HG03521 (cell line): Measurements from ENCODE around the gene POU6F2.

Source experiments
- ATAC-seq: cut with Tn5 transposase; IDR thresholded peaks from one replicate; pipeline ENCODE4 v1.9.1; 2021; ENCODE audit warnings: mild to moderate bottlenecking, moderate library complexity; ENCODE audit not compliant: unreplicated experiment

Gene POU6F2

GRCh38 chr7:39240864-39241263 lies 263.2 kb downstream of the POU6F2 start:
- no peak for ATAC-seq

DNA sequence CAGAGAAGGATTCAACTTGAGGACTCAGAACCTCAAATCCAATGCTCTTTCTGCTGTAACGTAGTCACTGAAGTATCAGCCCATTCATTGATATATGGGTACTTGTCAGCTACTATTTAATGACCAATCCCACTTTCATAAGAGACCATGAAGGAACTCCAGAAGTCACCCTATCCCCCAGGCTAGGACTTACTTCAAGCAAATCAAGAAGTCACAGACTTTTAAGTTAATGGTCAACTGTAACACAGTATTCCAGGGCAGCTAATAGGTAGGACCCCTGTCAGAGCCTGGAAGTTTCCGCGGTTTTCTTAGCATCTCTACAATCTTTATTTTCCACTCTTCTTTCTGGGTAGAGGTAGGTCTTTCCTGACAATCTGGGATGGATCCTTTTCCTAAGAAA lies 269.9 kb downstream of the POU6F2 start:
- no peak for ATAC-seq

DNA sequence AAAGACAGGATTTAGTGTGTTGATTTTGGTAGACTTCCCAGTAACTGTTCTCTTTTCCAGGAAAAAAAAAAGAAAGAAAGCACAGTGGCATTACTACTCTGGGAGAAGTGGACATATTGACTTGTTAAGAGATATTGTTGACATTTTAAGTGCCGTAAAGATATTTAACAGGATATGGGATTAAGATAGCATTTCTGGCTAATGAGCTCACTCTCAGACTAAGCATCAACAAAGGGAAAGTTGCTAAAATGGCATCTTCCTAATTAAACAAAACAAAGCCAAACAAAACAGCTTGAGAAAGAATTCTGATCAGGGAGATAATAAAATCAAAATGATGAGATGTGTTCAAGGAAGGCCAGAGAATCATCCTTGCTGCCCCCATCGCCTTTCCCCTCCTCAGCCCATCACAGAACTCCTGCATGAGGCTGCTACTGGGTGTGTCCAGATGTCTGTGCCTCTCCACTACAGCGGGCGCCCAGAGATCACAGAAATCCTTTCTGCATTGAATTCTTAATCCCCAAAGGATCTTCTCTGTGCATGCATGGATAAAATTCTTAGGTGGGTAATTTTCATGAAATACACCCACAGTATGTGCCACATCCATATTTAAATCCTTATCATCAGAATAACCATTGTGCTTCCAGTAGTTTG lies 270.5 kb downstream of the POU6F2 start:
- ATAC-seq, result no peak

DNA sequence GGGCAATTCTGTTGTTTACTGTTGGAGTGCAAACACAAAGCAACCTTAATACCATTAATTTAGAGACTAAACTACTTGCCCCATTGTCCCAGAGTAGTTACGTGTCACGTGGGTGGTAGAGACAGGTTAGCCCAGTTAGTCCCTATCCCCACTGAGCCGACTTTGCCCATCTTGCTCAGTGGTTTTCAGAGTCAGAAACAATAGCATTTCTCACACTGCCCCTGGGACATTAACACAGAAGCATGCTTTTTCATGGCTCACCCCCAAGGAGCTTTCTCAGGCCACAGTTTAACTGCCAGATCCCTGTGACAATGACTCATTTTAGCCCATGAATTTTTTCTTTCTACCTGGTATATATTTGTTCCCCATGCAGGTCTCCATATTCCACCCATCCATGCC lies 271.0 kb downstream of the POU6F2 start:
- ATAC-seq, result no peak

DNA sequence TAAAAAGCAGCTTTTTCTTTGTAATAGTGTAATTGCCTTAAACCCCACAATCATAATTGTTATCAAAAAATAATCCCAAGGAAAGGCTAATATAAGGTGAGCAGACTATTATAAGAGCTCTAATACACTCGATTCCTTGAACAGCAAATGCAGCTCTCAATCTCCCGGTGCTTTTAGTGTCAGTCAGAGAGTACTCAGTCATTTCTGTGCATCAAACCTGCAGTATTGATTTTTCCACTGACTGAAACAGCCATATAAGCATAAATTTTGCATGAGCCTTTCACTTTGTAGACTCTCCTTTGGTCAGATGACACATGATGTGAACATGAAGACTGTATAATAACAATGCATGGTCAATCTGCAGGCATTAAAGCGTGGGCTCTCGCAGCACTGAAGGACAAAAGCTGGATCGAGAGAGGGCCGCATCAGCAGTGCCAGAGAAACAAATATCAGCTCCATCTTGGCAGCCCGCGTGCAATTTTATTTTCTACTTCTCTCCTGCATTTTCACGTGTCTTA lies 272.0 kb downstream of the POU6F2 start:
- ATAC-seq, result no peak

- ATAC-seq, result no peak
Observed at GRCh38 chr7:39252916-39253315, 275.2 kb downstream of the POU6F2 start.

GRCh38 chr7:39259391-39260003 lies 281.8 kb downstream of the POU6F2 start:
- ATAC-seq, result no peak

GRCh38 chr7:39260279-39260844 lies 282.7 kb downstream of the POU6F2 start:
- no peak for ATAC-seq

DNA sequence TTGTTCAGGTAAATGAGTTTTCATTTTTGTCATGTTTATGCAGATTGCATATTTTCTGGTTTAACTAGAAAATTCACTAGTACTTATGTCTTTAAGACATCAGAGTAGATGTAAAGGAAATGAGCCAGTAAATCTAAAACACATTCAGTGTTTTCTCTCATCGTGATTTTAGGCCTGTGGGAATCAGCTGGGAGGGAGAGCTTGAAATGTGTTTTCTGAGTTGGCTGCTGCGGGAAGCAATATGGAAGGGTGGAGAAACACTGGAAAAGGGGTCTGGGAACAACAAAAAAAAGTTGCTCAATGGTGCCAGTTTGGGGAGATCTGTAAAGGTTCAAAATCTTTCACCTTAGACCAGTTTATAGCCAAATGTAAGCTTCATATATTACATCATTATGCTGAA lies 284.1 kb downstream of the POU6F2 start:
- no peak for ATAC-seq

DNA sequence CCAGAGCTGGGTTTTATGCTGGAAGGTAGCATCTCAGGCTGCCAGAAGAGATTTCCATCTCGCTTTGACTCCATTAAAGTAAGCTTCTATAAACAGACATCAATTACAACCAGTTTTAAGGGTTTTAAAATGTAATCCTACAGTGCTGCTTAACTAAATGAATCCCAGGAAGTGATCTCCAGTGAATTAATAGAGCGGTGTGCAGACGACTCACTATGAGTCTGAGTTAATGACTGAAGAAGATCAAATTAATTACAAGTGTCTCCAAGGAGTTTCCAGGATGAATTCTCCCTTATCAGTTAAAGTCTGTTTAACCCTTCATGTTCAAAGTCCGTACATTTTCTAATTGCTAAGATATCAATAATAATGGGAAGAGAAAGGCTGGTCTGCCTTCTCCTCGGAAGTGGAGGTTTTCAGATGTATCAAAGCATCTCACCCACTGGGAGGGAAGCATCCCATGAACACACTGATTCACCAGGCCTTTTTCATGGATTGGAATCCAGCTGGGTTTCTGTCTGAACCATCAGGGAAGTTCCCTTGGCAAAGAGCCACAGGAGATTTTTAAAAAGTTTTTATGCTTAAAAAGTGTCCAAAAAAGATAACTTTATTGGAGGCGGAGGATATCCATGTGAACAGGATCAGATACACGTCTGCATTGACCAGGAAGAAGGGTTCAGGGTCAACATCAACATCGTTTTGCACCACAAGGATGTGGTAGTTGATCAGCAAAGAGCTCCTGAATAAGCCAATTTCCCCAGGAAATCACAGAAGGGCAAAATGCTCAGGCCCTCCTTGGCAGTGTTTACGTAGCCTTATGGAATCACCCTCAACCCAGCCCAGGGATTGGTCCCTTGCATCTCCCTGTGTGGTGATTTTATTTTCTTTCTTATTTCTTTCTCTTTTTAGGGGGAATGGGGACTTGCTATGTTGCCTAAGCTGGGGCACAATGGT lies 288.2 kb downstream of the POU6F2 start:
- no peak for ATAC-seq

GRCh38 chr7:39269034-39269433 lies 291.3 kb downstream of the POU6F2 start:
- no peak for ATAC-seq

- no peak for ATAC-seq
Observed at GRCh38 chr7:39270018-39270417, 292.3 kb downstream of the POU6F2 start.

- ATAC-seq, result no peak
Observed at GRCh38 chr7:39271402-39271801, 293.7 kb downstream of the POU6F2 start.

DNA sequence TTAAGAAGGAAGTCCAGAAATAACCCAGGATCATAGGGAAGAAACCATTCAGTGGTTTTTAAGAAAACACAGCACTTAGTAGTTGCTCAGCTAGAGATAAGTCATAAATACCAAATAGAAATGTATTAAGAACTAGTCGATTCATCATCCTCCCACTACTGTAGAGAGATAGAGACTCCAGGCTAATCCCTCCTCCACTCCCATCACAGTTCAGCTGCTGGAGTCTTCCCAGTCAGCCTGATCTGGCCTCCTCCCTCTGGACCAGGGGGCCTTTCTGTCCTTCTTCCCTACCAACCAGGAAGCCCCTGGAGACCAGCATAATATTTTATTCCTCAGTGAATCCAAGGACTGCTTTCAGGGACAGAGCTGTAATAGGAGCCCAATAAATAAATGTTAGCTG lies 294.4 kb downstream of the POU6F2 start:
- no peak for ATAC-seq

DNA sequence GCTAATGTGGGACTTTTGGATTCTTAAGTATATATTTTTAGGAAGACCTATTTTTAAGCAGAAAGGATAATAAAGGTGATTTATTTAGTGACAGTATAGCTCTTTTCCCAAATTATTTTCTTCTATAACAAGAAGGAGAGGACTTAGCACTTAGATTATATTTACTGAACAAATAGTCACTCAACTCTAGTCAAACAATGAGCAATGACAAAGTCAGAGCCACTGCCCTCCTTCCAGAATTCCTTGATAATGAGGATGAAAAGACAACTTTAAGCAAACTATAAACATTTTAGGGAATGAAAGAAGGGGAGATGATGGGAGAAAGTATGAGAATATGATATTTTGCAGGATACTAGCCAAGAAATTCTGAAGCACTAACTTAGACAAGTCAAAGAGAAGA lies 295.0 kb downstream of the POU6F2 start:
- no peak for ATAC-seq

DNA sequence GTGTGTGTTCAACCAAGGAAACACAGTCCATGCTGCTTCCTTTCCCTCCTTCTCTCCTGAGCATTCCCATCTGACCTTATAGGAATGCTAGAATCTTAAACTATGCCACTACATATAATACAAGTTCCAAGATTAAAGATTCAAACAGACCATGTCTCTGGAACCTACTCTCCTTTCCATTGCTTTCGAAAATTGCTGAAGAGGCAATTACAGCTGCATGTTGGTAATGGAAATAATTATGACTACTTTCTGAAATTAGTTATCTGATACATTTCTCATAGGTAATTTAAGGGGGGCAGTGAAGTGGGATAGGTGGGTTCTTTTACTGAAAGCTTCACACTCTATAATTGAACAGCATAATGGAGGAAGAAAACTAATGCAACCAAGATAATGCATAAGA lies 302.6 kb downstream of the POU6F2 start:
- ATAC-seq, result no peak

DNA sequence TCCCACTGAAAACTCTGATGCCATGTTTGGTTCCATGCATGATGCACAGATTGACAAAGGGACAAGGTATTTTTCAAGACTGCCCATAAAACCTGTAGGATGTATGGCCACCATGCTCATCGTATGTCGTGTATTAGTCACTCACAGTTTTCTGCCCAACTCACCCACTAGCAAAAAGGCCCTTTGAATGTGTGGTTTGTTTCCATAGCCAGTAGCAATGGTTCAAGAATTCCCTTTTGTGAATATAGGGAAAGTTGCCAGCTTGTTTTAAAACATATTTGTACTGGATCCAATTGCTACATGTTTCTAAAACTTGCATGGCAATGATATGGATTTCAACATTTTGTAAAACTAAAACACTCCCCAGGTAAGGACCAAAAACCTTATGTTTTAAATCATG lies 307.5 kb downstream of the POU6F2 start:
- no peak for ATAC-seq

GRCh38 chr7:39288303-39288702 lies 310.6 kb downstream of the POU6F2 start:
- no peak for ATAC-seq

DNA sequence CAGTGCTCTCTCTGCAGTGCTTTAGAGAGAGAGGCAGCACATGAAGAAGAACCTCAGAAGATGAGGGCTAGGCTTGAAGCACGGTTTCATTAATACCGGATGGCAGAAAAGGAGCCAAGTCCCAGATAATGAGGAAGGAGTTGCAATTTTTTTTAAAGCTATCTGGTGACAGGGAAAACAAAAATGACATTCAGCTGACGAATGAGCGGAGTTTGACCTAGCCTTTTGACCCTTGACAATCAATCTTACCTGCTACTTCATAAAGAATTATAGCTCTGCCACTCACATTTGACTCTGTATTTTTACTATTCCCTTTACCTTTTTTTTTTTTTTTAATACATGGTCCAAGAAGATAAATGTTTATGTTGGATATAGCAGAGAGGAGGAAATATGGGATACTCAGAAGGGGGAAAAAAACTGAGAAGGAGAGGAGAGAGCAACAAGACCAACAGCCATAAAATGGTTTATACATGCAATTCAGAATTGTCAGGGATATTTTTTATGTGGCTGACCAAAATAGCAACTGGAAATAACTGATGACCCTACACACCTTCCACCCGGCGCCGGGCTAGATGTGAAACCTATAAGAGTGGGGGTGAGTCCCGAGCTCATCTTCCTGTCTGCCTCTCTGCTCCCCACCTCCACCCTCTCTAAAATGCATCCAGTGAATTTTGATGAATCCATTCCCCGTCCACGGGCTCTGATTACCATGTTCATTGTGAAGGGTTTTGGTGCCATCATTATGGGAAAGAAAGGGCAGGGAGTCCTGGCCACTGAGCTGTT lies 314.1 kb downstream of the POU6F2 start:
- no peak for ATAC-seq

DNA sequence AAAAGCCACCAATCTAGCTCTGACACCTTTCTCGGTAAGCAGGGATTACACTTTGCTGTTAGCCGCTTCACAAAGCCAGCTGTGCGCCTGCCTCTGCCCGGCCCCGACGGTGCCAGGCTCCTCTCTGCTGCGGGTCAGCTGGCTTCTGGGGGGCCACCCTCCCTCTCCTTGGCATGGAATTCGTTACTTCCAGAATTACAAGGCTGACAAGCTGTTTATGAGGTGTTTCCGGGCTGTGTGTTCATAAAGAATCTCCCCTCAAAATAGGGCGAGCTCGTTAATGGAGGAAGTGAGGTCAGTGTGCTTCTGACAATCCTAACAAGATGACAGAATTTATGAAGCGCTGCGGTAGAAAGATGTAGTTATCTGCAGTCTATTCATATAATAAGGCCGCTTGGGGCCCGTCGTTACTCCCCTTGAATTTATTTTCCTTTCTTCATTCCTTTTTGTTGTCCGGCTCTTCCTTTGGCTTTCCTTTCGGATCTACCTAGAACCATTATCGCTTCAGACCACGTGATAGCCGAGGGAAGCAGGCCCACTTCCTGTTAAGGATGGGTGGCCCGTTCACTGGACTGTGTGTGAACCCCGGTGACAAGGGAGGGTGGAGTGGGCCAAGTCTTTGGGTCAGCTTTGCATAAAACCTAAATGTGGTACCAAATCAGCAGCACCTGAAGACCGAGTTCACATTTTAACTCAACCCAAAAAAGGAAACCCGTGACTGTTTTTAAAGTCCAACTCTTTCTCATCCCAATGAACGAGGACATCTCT lies 315.5 kb downstream of the POU6F2 start:
- ATAC-seq, result no peak
